HG03280 (cell line): ENCODE results near the gene SLC38A6.

Source experiments
- ATAC-seq: cut with Tn5 transposase; IDR thresholded peaks from one replicate; pipeline ENCODE4 v1.9.1; 2021; ENCODE audit warnings: mild to moderate bottlenecking, moderate library complexity; ENCODE audit not compliant: unreplicated experiment

Gene SLC38A6

GRCh38 chr14:60975551-60975950 is 5.5 kb upstream of the SLC38A6 start:
- ATAC-seq = no peak

DNA sequence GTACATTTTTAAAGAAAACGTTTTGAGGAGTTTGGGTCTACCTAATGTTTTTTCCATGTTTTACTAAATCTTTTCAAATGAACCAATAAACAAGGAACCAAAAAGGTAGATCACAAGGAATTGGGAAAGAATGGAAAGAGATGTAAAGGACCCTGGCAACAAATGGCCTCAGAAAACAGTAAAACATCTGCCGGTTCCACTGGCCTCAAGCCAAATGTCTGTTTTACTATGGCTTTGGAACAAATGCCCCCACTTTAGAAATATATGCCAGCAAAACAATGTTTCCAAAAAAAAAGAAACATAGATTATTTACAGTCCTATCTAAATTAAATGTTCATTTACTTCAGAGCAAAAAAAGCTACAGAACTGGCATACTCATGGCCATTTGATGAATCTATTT is 3.2 kb upstream of the SLC38A6 start:
- no peak for ATAC-seq

- no peak for ATAC-seq
These were observed 799 bp downstream of the SLC38A6 start for GRCh38 chr14:60981633-60982455.

- no peak for ATAC-seq
These were observed 3.2 kb downstream of the SLC38A6 start for GRCh38 chr14:60984196-60984595.

DNA sequence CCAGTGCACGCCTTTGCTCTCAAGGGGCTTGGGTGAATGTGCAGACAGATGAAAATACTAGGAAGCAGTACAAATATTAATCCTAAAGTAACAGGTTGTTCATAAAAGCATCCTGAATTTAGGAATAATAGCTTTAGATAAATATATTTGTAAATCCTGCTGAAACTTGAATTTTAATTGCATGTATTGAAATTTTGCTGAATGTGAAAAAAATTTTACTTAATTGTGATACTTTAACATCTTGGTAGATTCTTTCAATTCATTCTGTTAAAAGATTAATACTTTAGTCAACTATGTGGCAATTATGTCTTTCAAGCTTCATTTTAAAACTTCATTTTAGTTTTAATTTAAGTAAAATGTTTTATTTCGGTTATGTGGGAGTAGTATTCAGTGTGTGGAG is 5.5 kb downstream of the SLC38A6 start:
- no peak for ATAC-seq

DNA sequence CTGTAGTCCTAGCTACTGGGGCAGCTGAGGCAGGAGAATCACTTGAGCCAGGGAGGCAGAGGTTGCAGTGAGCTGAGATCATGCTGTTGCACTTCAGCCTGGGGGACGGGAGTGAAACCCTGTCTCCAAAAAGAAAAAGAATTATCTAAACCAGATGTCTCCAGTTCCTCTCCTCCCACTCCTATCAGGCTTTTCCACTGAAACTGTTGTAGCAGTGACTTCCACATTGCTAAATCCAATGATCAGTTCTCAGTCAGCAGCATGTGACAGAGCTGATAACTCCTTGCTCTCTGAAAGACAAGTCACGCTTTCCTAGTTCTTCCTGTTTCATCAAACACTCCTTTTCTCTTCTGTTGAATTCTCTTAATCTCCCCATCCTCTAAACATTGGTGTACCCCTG is 8.6 kb downstream of the SLC38A6 start:
- no peak for ATAC-seq

GRCh38 chr14:60998617-60999016 is 17.6 kb downstream of the SLC38A6 start:
- no peak for ATAC-seq

DNA sequence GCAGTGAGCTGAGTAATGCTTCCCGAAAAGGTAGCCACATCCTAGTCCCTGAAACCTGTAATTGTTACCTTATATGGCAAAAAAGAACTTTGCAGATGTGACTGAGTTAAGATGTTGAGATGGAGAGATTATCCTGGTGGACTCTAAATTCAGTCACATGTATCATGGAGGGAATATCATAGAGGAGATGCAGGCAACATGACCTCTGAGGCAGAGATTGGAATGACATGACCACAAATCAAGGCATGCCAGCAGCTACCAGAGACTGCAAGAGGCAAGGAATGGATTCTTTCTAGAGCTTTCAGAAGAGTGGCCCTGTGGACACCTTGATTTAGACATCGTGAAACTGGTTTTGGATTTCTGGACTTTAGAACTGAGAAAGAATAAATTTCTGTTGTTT is 18.5 kb downstream of the SLC38A6 start:
- ATAC-seq = no peak

GRCh38 chr14:61003571-61003970 is 22.5 kb downstream of the SLC38A6 start:
- no peak for ATAC-seq

- ATAC-seq = no peak
These were observed 38.5 kb downstream of the SLC38A6 start for GRCh38 chr14:61019537-61019936.

GRCh38 chr14:61025251-61026223 is 44.5 kb downstream of the SLC38A6 start:
- no peak for ATAC-seq

DNA sequence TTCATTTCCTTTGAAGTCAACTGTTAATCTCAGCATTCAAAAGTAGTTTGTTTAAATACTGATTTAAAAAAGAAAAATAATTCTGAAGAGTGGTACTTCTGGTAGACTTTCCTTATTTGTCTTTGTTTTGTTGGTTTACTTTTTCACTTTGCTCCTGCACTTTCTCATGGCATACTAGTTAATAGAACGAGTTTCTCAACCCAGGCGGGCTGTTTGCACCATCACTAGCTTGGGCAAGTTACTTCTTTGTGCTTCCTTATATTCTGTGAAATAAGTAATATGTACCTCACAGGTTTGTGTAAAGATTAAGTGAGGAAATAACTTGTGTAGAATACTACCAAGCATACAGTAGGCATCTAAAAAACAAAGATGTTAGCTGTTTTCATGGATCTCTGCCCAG is 45.5 kb downstream of the SLC38A6 start:
- ATAC-seq = no peak

DNA sequence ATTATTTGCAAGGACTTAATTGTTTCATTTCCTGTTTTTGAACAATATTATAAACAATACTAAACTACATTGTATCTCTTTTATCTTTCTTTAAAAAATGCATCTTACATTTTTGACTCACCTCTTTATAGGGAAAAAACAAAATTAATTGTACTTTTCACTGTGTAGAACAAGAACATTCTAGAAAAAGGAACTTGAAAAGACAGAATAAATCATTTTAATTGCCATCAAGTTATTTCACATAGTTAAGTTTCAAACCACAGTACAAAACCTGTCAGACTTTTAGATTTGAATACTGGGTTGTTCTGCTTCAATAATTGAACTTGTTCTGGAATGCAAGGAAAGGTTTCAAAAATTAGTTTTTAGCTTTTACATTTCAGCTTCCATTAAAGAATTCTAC is 50.0 kb downstream of the SLC38A6 start:
- ATAC-seq = no peak

- ATAC-seq = no peak
These were observed 52.0 kb downstream of the SLC38A6 start for GRCh38 chr14:61033054-61033453.

GRCh38 chr14:61033855-61034254 is 52.8 kb downstream of the SLC38A6 start:
- no peak for ATAC-seq

DNA sequence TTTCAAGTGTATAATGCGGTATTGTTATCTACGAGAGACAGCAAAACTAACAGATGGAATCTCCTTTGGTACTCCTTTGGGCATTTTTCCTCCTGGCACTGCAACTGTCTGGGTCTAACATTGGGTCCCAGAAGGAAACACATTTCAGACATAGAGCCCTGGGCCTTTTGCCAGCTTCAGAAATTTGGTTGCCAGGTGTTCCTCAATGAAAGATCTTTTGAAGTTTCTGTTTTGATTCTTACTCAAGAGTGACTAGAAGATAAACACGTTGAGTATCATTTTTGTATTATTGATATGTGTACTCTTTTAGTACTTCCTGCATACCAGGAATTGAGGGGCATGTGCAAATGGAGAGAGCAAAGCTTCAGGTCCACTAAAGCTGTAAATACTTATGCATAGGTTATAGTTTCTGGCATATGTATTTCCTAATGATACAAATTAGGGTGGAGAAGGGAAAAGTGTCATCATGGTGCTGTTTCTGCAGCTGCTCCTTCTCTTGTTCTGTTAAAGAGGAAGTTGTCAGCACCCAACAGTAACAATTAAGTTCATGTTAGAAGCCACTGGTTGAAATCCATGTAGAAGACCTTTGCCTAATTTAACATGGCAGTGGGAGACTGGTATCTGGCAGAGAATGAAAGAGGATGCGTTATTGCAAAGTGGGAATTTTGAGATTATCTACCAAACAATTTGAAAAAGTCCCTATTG is 53.5 kb downstream of the SLC38A6 start:
- peak; percentile 82 for ATAC-seq

DNA sequence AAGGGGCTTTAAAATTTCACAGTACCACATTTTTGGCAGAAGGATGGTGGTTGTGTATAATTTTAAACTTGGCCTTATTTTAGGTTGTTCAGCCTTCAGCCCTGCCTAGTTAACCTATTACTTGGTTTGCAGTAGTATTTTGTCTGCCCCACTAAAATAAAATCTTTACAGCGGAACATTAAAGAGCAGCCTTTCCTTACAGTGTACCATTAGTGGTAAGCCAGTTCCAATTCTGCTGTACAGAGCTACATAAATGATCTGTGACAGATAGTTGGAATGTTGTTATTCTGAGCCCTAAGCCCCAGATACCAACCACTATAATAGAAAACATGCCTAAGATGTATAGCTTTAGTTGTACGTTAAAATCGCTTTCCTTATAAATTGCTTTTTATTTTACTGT is 56.2 kb downstream of the SLC38A6 start:
- no peak for ATAC-seq

DNA sequence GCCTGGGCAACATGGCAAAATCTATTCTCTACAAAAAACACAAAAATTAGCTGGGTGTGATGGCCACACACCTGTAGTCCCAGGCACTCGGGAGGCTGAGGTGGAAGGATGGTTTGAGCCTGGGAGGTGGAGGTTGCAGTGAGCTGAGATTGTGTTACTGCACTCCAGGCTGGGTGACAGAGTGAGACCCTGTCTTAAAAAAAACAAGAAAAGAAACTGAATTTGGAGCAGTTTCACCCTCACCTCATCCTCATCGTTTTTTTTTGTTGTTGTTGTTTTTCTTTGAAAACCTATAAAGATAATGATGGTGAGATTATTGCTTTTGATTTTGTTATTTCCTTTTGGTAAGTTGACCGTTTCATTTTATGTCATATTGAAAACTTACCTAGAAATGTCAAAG is 60.7 kb downstream of the SLC38A6 start:
- ATAC-seq = no peak

- no peak for ATAC-seq
These were observed 61.2 kb downstream of the SLC38A6 start for GRCh38 chr14:61042220-61042619.

GRCh38 chr14:61043506-61043905 is 62.5 kb downstream of the SLC38A6 start:
- ATAC-seq = no peak

DNA sequence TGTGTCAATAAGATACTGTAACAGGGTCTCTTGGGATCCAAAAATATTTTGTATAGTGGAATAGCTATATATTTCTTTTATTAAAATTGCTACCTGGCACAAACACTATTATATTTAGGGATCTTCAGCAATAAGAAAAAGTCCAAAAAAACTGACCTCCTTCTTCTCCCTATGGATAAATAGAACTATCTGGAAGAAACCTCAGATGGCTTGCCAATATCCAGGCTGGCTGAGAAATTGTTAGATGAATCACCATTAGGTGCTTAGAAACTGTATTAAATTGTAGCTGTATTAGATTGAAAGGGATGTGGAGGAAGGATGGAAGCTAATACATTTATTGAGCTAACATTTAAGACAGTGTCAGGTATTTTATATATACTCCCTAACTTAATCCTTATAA is 66.0 kb downstream of the SLC38A6 start:
- no peak for ATAC-seq
